ENCODE data around the gene LRPPRC. TPM values are rescaled to one million over a fixed set of nuclear protein-coding genes. Genes with fewer than 3 reads are reported as not detected.

Gene LRPPRC
- total RNA-seq, 2 experiments from 2014 or later = 220 to 221 TPM

GRCh38 chr2:43841949-43842865, 153.6 kb downstream of the LRPPRC start:
- H3K27ac Mint-ChIP-seq = no peak overlapping the region
- H3K4me1 Mint-ChIP-seq = no peaks in the 10 kb centered on the region

DNA sequence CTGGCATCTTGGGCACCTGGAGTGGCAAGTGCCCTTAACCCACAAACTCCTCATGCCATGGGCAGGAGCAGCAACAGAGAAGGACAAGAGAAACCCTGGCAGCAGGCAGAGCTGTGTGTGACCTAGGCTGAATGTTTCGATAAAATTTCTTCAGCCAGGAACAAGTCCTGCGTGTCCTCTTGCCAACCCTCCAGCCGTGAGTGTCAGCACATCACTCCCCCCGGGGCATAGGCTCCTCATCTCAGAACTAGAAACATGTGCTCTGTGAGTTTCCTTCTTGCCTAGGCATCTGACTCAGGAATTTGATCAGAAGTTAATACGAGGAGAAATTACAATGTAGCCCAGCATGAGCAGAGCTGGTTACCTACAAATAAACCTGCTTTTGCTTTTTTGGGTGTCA, 154.8 kb downstream of the LRPPRC start:
- Mint-ChIP-seq H3K27ac (no peak overlapping the region), H3K27me3 (no peaks in the 10 kb centered on the region), H3K4me3 (no peak overlapping the region), H3K9me3 (no peaks in the 10 kb centered on the region), H3K36me3 (no peaks in the 10 kb centered on the region), H3K4me1 (no peaks in the 10 kb centered on the region)
- DNase-seq = no peak

More at GRCh38 chr2:43841949-43842865, 153.6 kb downstream of the LRPPRC start:
- H3K9me3 Mint-ChIP-seq = no peaks in the 10 kb centered on the region
- DNase-seq = no peak
- no peaks in the 10 kb centered on the region for H3K36me3 Mint-ChIP-seq
- no peaks in the 10 kb centered on the region for H3K27me3 Mint-ChIP-seq
- H3K4me3 Mint-ChIP-seq = no peak overlapping the region

- no peak for DNase-seq
- Mint-ChIP-seq H3K9me3 (no peaks in the 10 kb centered on the region), H3K27ac (no peak overlapping the region), H3K27me3 (no peaks in the 10 kb centered on the region), H3K36me3 (no peaks in the 10 kb centered on the region), H3K4me1 (no peaks in the 10 kb centered on the region), H3K4me3 (no peak overlapping the region)
Measured at GRCh38 chr2:43839776-43840564, 155.8 kb downstream of the LRPPRC start.

DNA sequence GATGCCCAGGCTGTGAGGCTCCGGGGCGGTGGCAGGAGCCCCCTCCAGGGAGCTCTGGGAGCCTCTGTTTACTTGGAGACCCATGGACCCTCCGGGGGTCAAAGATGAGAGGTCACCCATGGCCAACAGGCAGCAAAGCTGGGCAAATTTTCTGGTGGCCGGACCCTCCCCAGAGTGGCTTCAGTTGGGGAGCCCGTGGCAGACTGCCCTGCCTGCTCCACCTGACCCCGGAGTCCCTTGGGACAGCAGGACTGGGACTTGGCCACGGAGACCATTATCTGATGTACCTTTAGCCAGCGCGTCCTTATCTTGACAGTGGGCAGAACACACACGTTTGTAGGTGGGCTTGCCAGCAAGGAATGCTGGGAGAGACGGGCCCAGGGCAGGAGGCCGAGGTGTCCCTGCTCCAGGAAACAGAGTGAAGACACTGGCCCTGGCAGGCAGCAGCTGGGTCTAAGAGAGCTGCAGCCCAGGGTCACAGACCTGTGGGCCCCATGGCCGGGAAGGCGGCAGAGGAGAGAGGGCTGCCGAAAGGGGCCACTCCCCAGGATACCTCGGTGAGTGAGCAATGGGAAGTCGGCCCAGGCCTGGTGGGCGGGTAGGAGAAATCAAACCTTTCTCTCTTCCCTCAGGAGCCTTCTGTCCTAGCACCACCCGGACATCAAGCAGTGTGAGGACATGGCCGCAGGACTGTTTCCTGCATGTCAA, 157.1 kb downstream of the LRPPRC start, which contains the start of the genes ABCG5 and ABCG8:
Gene ABCG5, minus strand, starts transcription at position 280 of the 708 bp plus-strand sequence. Its CDS starts 160 bp downstream, at position 120.
Gene ABCG8, plus strand, starts transcription at position 412 of the 708 bp plus-strand sequence. Its CDS starts 83 bp downstream, at position 495.
- no peaks in the 10 kb centered on the region for H3K36me3 Mint-ChIP-seq
- no peak for DNase-seq
- no peak within 1 kb of the TSS for H3K4me3 Mint-ChIP-seq
- H3K27me3 Mint-ChIP-seq = peaks cover 2% of the 10 kb centered on the region
- H3K27ac Mint-ChIP-seq = no peak within 1 kb of the TSS
- no peaks in the 10 kb centered on the region for H3K4me1 Mint-ChIP-seq
- H3K9me3 Mint-ChIP-seq = no peaks in the 10 kb centered on the region

DNA sequence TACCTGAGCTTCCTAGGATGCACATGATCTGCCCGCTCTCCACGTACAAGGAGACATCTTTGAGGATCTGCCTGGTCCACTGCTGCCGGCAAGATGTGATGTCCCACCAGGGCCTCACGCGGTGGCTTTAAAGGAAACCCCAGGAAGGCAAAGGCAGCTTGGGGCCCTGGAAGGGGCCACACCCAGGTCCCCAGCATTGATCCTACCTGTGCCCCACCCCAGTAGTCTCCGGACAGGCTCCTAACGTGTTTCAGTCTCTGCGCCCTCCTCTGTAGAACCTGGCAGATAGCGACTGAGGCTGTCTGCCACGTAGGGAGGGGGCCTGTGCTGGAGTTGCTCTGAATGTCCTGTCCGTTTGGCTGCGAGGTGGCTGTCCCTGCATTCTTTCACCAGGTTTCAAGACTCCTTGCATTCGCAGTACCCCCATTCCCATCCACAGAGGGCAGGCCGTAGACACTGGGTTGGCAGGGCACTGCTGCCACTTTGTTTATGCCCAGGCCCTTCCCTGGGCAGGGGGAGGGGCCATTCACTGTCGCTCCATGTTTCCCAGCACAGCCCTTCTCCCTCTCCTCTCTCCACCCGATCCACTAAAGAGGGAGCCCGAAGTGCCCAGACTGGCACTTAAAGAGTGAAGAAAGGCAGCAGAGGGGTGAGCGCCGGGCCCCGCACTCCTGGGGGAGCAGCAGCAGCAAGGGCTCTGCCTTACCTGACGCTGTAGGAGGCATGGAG, 157.8 kb downstream of the LRPPRC start:
- Mint-ChIP-seq H3K4me1 (no peaks in the 10 kb centered on the region), H3K27me3 (peaks cover 4% of the 10 kb centered on the region), H3K4me3 (no peak overlapping the region), H3K36me3 (no peaks in the 10 kb centered on the region), H3K9me3 (no peaks in the 10 kb centered on the region), H3K27ac (no peak overlapping the region)
- no peak for DNase-seq

GRCh38 chr2:43837033-43837432, 158.8 kb downstream of the LRPPRC start:
- Mint-ChIP-seq H3K9me3 (no peaks in the 10 kb centered on the region), H3K27ac (no peak overlapping the region), H3K4me1 (no peaks in the 10 kb centered on the region), H3K36me3 (no peaks in the 10 kb centered on the region), H3K27me3 (peaks cover 13% of the 10 kb centered on the region), H3K4me3 (no peak overlapping the region)
- no peak for DNase-seq

Other genes starting within 250 kb of the LRPPRC start
- 1 to 10 TPM; 9.6 to 10.0 TPM for gene DYNC2LI1, start 221.9 kb downstream of the LRPPRC start, total RNA-seq
- not detected for gene ABCG5, start 157.2 kb downstream of the LRPPRC start, total RNA-seq
- not detected for gene ABCG8, start 157.0 kb downstream of the LRPPRC start, total RNA-seq
- gene PPM1B, start 172.9 kb upstream of the LRPPRC start, total RNA-seq = 10 to 100 TPM; 38.9 to 40.4 TPM

Data from activated naive CD8-positive, alpha-beta T cell treated with anti-CD3 and anti-CD28 coated beads for 36 hours (primary cell).